GM12878 (cell line): ENCODE measurements around the gene SLC16A10. TPM values are rescaled to one million over a fixed set of nuclear protein-coding genes. Genes with fewer than 3 reads are reported as not detected.

Experiments
- CEBPZ ChIP-seq: fragments of 150-350 bp; IDR thresholded peaks from 2 replicates; pipeline ENCODE4 v1.6.1; 2016; ENCODE audit warnings: low read depth, low read length
- HDAC2 ChIP-seq: fragments of 200-600 bp; sonication (generic); IDR thresholded peaks from 2 replicates; pipeline ENCODE4 v1.6.1; 2017
- polyA plus RNA-seq, 11 experiments: library from polyadenylated mRNA; depleted of rRNA in 4 of 11; unstranded in 6 of 11; stranded (reverse) in 5 of 11; fragments of >200 nt; fragmentation: Nextera tagmentation in 4 of 11; fragmentation: Illumina TruSeq in 1 of 11; extraction: Ambion mirVana in 4 of 11; extraction: Trizol in 1 of 11; gene quantifications; 1 replicate in 1 of 11; 2 replicates in 10 of 11; pipeline versions ENCODE4 v1.2.1 to v1.2.3, GENCODE V29; 2011 to 2016; ENCODE audit warnings: inconsistent platforms in 2 of 11, missing spikeins in 2 of 11, low read depth in 1 of 11
- total RNA-seq, 4 experiments: library from RNA; depleted of rRNA in 3 of 4; stranded (reverse); fragments of >200 nt in 3 of 4; fragmentation: Illumina TruSeq in 1 of 4; extraction: Trizol in 1 of 4; gene quantifications; 2 replicates each; pipeline versions ENCODE4 v1.2.1 to v1.2.3, GENCODE V29; 2013 to 2021
- TF ChIP-seq, protein P1 (sequence below): fragments of 450-650 bp; formaldehyde crosslinking; IDR thresholded peaks from 2 replicates; pipeline ENCODE4 v1.4.0; 2020; ENCODE audit warnings: mild to moderate bottlenecking, moderate library complexity
- TF ChIP-seq, protein P2 (sequence below): IDR thresholded peaks from 2 replicates; pipeline ENCODE4 v1.6.1; 2011; ENCODE audit warnings: low read depth, mild to moderate bottlenecking, low read length, moderate library complexity, borderline replicate concordance; ENCODE audit errors: extremely low read depth

The SLC16A10 gene
- total and polyA plus RNA-seq, 10 of the 15 experiments (the other 5 are each of a cell fraction or from before 2014, with no cell fraction given): 2.3 to 19.0 (median 8.0) TPM

DNA sequence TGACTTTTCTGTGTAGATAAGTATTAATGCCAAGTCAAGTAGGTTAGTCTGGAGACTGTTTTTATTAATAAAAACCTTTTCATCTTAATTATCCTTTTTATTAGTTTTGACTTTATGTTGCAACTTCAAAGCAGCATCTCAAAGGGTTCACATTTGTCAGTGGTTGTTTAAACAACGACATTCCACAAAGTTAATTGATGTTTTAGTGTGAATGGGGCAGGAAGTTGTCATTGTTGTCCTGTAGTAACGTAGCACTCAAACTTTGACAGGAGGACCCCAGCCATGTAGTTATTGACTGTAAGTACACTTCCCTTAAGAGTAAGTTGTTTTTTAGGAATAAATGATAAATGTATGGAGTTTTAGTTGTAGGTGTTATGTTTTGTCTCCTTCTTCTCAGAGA, 11.3 kb downstream of the SLC16A10 start (continued):
- TF ChIP-seq, protein P1, sequence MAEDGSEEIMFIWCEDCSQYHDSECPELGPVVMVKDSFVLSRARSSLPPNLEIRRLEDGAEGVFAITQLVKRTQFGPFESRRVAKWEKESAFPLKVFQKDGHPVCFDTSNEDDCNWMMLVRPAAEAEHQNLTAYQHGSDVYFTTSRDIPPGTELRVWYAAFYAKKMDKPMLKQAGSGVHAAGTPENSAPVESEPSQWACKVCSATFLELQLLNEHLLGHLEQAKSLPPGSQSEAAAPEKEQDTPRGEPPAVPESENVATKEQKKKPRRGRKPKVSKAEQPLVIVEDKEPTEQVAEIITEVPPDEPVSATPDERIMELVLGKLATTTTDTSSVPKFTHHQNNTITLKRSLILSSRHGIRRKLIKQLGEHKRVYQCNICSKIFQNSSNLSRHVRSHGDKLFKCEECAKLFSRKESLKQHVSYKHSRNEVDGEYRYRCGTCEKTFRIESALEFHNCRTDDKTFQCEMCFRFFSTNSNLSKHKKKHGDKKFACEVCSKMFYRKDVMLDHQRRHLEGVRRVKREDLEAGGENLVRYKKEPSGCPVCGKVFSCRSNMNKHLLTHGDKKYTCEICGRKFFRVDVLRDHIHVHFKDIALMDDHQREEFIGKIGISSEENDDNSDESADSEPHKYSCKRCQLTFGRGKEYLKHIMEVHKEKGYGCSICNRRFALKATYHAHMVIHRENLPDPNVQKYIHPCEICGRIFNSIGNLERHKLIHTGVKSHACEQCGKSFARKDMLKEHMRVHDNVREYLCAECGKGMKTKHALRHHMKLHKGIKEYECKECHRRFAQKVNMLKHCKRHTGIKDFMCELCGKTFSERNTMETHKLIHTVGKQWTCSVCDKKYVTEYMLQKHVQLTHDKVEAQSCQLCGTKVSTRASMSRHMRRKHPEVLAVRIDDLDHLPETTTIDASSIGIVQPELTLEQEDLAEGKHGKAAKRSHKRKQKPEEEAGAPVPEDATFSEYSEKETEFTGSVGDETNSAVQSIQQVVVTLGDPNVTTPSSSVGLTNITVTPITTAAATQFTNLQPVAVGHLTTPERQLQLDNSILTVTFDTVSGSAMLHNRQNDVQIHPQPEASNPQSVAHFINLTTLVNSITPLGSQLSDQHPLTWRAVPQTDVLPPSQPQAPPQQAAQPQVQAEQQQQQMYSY (CRISPR knock-in tag): no peak
- TF ChIP-seq HDAC2 (no peak), CEBPZ (no peak)
- TF ChIP-seq, protein P2, sequence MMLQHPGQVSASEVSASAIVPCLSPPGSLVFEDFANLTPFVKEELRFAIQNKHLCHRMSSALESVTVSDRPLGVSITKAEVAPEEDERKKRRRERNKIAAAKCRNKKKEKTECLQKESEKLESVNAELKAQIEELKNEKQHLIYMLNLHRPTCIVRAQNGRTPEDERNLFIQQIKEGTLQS: no peak
